Ammon's horn (tissue), 1 donor: ENCODE measurements around the gene HIC2.
"Not testable (repeated sequence)": the region's sequence is repeated elsewhere in the genome, so short reads cannot be mapped to it uniquely, and the experiment has no call there.

Experiments
- DNase-seq: peaks from one replicate; pipeline ENCODE4 v3.0.0-alpha.2; 2016; ENCODE audit warnings: low spot score

HIC2 gene

DNA sequence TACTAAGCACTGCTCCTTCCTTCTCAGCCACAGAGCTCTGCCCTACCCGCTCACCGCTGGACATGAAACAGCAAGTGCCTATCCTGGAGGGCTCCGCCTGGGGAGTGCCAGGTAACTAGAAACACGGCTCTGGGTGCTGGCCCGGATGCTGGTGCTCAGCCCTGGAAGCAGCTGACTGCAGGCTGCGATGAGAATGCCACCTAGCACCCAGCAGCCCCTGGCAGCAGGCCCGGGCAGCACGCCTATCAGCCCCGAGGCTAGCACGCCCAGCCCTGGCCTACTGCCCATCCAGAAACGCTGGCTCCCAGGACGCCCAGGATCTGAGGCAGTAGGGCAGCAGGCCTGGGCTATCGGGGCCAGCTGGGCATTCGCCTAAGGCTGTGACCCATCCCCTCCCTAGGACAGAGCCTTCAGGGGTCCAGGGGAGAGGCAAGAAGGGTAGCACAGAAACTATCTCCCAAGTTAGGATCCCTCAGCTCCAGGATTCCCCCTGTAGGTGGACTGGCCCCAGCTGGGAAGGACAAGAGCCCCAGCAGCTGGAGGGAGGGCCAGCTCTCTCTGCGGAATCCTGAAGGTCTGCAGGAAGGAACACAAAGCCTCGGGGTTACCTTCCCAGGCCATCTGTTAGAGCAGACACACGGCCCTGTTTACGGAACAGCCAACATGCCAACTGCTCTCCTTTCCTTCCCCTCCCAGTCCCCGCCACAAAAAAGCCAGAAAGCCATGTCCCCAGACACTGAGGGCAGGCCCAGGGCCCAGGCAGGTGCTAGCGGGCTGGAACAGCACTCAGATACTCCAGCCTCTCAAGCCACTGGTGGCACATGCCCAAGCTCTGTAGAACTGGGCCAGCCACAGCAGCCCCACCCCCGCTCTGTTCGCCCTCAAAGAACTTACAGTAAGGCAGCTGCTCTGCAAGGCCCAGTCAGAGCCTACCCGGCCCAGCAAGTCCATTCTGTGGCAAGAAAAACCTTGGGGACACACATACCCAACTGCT, 76.9 kb downstream of the HIC2 start:
- DNase-seq = not testable (repeated sequence)

DNA sequence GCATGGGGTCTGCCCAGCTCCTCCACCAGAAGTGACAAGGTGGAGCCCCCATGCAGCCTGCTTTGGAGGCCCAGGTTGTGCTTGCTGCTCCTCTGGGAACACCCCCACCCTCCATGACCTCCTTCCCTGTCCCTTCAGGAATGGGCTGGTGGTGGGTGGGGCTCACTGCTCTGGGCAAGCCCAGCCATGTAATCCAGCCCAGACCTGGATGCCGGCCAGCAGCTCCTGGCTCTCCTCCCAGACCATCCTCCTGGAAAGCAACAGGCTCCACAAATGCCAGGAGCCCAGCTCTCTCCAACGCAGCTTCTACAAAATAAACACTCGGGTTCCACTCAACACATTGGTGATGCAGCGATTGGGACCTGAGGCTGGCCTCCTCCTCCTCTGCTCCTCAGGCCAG, 80.8 kb downstream of the HIC2 start:
- not testable (repeated sequence) for DNase-seq

DNA sequence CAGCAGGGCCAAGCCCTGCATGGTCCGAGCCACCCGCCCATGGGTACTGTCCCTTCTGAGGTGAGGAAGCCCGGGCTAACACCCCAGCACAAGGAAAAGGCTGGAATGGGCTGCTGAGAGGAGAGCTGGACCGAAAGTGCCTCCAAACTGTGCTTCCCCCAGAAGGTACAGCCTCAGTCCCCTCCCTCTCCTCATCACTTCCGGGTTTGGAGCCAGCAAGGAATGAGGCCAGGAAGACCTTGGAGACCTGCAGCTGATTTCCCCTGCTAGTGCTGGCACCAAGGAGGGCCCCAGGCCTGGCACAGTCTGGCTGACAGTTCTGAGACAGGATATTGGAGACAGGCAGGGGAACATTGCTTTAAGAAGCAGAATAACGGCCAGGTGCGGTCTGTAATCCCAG, 81.3 kb downstream of the HIC2 start:
- DNase-seq = not testable (repeated sequence)

DNA sequence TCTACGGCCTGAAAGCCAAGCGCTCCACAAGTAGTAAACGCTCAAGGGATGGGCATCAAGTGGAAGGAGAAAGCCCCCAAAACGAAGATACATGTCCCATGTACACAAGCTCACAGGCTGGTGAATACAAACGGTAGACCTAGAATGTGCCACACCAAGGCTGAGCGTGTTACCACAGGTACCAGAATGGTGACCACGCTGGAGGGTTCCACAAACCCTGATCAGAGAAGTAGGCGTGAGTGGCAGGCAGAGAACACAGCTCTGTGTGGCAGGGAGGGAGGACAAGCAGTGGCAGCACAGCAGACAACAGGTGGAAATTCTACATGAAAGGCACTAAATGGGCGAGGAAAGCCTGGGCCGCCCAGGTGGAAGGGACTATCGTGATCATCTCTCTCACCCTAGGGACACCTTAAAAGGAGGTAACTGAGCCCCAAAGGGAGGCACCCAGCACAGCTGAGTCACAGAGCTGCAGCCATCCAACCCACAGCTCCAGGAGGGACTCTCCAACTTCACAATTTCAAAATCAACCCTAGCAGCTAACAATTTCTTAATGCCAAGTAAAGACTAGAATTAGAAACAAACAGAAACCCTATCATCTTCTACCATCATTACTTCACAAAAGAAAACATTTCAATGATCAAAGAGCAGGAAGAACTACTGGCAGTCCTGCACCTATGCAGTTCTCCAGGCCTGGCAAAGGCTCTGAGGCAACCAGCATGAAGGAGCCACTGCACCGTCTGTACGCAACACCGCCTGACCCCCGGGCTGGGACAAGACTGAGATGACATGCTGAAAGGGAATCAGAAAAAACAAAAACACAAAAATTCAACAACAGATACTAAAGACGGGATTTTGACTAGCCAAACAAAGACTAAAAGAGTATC, 82.7 kb downstream of the HIC2 start:
- not testable (repeated sequence) for DNase-seq
